ENCODE measurements around the gene SARS1.

The SARS1 gene

DNA sequence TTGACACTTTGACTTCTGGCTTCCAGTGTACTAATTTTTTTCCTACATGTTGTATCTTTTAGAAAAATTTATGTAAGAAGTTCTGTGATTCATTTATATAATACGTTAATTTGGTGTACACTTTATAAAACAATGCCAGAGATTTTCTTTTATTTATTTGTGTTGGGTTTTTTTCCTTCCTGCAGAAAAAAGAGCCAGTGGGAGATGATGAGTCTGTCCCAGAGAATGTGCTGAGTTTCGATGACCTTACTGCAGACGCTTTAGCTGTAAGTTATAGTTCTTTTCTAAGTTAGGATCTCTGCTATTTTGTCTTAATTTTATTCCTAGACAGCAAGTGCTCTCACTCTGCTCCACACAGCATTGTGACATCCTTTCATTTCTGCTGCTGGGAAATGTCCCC, 14.4 kb downstream of the SARS1 start:
- TF ChIP-seq, protein P1, sequence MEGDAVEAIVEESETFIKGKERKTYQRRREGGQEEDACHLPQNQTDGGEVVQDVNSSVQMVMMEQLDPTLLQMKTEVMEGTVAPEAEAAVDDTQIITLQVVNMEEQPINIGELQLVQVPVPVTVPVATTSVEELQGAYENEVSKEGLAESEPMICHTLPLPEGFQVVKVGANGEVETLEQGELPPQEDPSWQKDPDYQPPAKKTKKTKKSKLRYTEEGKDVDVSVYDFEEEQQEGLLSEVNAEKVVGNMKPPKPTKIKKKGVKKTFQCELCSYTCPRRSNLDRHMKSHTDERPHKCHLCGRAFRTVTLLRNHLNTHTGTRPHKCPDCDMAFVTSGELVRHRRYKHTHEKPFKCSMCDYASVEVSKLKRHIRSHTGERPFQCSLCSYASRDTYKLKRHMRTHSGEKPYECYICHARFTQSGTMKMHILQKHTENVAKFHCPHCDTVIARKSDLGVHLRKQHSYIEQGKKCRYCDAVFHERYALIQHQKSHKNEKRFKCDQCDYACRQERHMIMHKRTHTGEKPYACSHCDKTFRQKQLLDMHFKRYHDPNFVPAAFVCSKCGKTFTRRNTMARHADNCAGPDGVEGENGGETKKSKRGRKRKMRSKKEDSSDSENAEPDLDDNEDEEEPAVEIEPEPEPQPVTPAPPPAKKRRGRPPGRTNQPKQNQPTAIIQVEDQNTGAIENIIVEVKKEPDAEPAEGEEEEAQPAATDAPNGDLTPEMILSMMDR (IDR thresholded peaks at IDR 0.05; ENCODE audit: insufficient read depth, low read length): no peak
- TF ChIP-seq POLR2AphosphoS5 (IDR thresholded peaks at IDR 0.05; ENCODE audit: low read depth) (no peak), GABPA (IDR thresholded peaks at IDR 0.05; ENCODE audit: low read depth) (no peak), SPI1 (IDR thresholded peaks at IDR 0.05; ENCODE audit: borderline replicate concordance, low read depth) (no peak)
- TF ChIP-seq, protein P2, sequence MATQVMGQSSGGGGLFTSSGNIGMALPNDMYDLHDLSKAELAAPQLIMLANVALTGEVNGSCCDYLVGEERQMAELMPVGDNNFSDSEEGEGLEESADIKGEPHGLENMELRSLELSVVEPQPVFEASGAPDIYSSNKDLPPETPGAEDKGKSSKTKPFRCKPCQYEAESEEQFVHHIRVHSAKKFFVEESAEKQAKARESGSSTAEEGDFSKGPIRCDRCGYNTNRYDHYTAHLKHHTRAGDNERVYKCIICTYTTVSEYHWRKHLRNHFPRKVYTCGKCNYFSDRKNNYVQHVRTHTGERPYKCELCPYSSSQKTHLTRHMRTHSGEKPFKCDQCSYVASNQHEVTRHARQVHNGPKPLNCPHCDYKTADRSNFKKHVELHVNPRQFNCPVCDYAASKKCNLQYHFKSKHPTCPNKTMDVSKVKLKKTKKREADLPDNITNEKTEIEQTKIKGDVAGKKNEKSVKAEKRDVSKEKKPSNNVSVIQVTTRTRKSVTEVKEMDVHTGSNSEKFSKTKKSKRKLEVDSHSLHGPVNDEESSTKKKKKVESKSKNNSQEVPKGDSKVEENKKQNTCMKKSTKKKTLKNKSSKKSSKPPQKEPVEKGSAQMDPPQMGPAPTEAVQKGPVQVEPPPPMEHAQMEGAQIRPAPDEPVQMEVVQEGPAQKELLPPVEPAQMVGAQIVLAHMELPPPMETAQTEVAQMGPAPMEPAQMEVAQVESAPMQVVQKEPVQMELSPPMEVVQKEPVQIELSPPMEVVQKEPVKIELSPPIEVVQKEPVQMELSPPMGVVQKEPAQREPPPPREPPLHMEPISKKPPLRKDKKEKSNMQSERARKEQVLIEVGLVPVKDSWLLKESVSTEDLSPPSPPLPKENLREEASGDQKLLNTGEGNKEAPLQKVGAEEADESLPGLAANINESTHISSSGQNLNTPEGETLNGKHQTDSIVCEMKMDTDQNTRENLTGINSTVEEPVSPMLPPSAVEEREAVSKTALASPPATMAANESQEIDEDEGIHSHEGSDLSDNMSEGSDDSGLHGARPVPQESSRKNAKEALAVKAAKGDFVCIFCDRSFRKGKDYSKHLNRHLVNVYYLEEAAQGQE (IDR thresholded peaks at IDR 0.05; ENCODE audit: insufficient replicate concordance, low read depth): no peak
- Histone ChIP-seq H3K4me3 (replicated peaks; ENCODE audit: insufficient read depth, low read length) (no peak overlapping the region), H3K27me3 (ENCODE audit: insufficient read depth, poor library complexity, severe bottlenecking) (no peaks in the 10 kb centered on the region), H3K27ac (replicated peaks) (no peak overlapping the region)
- DNase-seq (ENCODE audit: low read depth in 1 of 2, low spot score in 1 of 2): no peak

DNA sequence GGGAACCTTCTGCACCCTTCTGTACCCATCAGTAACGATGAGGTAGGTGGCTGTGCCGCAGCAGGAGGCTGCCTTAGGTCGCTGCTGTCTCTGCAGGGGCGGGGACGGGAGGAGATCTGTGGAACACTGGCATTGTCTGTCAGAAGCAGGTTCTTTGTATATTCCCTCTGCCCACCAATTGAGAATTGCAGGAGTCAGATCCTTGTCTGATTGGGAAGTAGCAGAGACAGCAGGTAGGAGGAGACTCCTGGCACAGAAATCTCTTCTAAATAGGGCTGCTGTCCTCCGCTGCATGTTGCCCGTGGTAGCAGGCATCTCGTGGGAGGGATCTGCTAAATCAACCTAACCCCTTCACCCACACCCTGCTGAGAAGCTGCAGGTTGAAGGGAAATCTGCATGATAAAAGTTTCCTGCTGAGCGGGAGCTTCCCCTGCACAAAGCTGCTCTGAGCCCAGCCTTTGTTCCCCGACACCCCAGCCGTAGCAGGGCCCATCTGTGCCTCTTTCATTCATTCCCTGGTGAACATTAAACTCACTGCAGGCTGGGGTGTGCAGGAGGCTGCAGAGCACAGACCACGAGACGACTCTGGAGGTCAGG, 15.9 kb downstream of the SARS1 start:
- TF ChIP-seq, protein P2 (IDR thresholded peaks at IDR 0.05; ENCODE audit: insufficient replicate concordance, low read depth): no peak
- TF ChIP-seq POLR2AphosphoS5 (IDR thresholded peaks at IDR 0.05; ENCODE audit: low read depth) (no peak), GABPA (IDR thresholded peaks at IDR 0.05; ENCODE audit: low read depth) (no peak), SPI1 (IDR thresholded peaks at IDR 0.05; ENCODE audit: borderline replicate concordance, low read depth) (no peak)
- TF ChIP-seq, protein P1 (IDR thresholded peaks at IDR 0.05; ENCODE audit: insufficient read depth, low read length): no peak
- Histone ChIP-seq H3K27ac (replicated peaks) (no peak overlapping the region), H3K27me3 (ENCODE audit: insufficient read depth, poor library complexity, severe bottlenecking) (no peaks in the 10 kb centered on the region), H3K4me3 (replicated peaks; ENCODE audit: insufficient read depth, low read length) (no peak overlapping the region)
- no peak for DNase-seq (ENCODE audit: low read depth in 1 of 2, low spot score in 1 of 2)

DNA sequence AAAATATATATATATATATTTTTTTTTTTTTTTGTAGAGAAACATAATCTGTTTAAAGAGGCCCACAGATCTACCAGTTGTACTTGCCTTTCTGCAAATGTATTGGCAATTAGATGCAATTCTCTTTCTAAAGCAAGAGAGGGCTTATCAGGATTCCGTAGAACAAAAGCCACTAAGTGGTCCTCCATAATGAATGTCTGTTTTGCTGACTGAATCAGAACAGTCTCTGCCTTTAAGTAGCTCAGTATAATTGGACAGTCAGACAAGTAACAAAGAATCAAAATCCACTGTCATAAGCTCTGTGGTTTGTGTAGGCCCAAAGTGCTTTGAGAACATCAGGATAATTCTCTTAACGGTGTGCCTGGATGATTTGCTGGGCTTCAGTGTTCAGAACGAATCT, 17.3 kb downstream of the SARS1 start:
- no peak for TF ChIP-seq POLR2AphosphoS5 (IDR thresholded peaks at IDR 0.05; ENCODE audit: low read depth)
- TF ChIP-seq, protein P1 (IDR thresholded peaks at IDR 0.05; ENCODE audit: insufficient read depth, low read length): no peak
- TF ChIP-seq GABPA (IDR thresholded peaks at IDR 0.05; ENCODE audit: low read depth): no peak
- TF ChIP-seq SPI1 (IDR thresholded peaks at IDR 0.05; ENCODE audit: borderline replicate concordance, low read depth): no peak
- TF ChIP-seq, protein P2 (IDR thresholded peaks at IDR 0.05; ENCODE audit: insufficient replicate concordance, low read depth): no peak
- Histone ChIP-seq H3K4me3 (replicated peaks; ENCODE audit: insufficient read depth, low read length) (no peak overlapping the region), H3K27ac (replicated peaks) (no peak overlapping the region), H3K27me3 (ENCODE audit: insufficient read depth, poor library complexity, severe bottlenecking) (no peaks in the 10 kb centered on the region)
- no peak for DNase-seq (ENCODE audit: low read depth in 1 of 2, low spot score in 1 of 2)

Measured in HL-60 (cell line).